Neural crest cell (in vitro differentiated cells): ENCODE results near the gene LMTK3. TPM values are rescaled to one million over a fixed set of nuclear protein-coding genes. Genes with fewer than 3 reads are reported as not detected.

Source experiments
- DNase-seq: peaks from one replicate; pipeline ENCODE4 v3.0.0; 2021; ENCODE audit warnings: low read depth, mixed read lengths, low spot score
- H3K27ac Mint-ChIP-seq: one replicate; pipeline ENCODE4 v1.8.0; 2021; ENCODE audit warnings: mild to moderate bottlenecking, mixed read lengths; ENCODE audit not compliant: unreplicated experiment
- H3K27me3 Mint-ChIP-seq: 2 replicates; pipeline ENCODE4 v1.8.0; 2021; ENCODE audit warnings: low read depth, mild to moderate bottlenecking, mixed read lengths
- H3K36me3 Mint-ChIP-seq: 2 replicates; pipeline ENCODE4 v1.8.0; 2021; ENCODE audit warnings: low read depth, mild to moderate bottlenecking, mixed read lengths
- H3K4me1 Mint-ChIP-seq: 2 replicates; pipeline ENCODE4 v1.8.0; 2021; ENCODE audit warnings: mixed read lengths
- H3K4me3 Mint-ChIP-seq: one replicate; pipeline ENCODE4 v1.8.0; 2021; ENCODE audit warnings: mild to moderate bottlenecking, mixed read lengths
- H3K9me3 Mint-ChIP-seq: 2 replicates; pipeline ENCODE4 v1.8.0; 2021; ENCODE audit warnings: mixed read lengths
- CTCF ChIP-seq: fragments of 200-600 bp; sonication (generic); conservative IDR thresholded peaks from 2 replicates; pipeline ENCODE4 v1.5.0; 2021; ENCODE audit warnings: antibody characterized with exemption, mild to moderate bottlenecking
- total RNA-seq: library from RNA; stranded (reverse); gene quantifications from 2 replicates; pipeline ENCODE4 v1.2.1, GENCODE V29; 2021

LMTK3 gene
- total RNA-seq, 1 donor from 2014 or later = 3.1 TPM

DNA sequence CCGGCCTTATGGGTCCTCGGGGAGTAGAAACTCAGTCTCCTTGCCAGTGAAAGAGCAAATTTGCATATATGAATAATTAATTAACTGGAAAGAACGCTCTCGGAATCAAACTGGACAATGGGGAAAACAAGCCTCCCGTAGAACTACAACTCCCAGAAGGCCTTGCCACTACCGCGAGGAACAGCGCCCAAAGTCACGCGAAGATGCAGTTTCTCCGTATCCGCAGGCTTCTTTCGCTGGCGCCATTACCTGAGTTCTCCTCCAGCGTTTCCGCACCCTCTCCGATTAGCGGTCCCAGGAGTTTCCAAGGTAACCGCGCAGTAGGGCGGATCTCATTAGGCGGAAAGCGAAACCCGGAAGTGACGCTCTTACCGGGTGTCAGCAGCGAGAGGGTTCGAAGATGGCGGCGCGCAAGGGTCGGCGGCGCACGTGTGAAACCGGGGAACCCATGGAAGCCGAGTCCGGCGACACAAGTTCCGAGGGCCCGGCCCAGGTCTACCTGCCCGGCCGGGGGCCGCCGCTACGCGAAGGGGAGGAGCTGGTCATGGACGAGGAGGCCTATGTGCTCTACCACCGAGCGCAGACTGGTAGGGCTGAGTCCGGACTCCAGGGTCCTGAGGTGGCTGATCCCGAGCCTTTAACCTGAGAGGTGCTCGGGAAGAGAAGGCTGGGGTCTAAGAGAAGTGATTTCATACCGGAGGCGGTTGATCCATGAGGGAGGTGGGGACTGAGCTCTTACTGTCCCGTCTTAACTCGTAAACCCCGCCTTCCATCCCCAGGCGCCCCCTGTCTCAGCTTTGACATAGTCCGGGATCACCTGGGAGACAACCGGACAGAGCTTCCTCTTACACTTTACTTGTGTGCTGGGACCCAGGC, 65.8 kb downstream of the LMTK3 start, which contains the start of gene GRWD1:
Gene GRWD1 (plus strand): TSS at position 378 of the 876 bp plus-strand sequence. CDS start 23 bp downstream, at position 401.
- Mint-ChIP-seq H3K4me1 (peaks cover 33% of the 10 kb centered on the region), H3K27ac (peak within 1 kb of the TSS; percentile 96), H3K27me3 (no peaks in the 10 kb centered on the region), H3K9me3 (no peaks in the 10 kb centered on the region), H3K4me3 (peak within 1 kb of the TSS; percentile 97), H3K36me3 (peaks cover 4% of the 10 kb centered on the region)
- TF ChIP-seq CTCF = peak; percentile 23
- DNase-seq = peak; percentile 79

DNA sequence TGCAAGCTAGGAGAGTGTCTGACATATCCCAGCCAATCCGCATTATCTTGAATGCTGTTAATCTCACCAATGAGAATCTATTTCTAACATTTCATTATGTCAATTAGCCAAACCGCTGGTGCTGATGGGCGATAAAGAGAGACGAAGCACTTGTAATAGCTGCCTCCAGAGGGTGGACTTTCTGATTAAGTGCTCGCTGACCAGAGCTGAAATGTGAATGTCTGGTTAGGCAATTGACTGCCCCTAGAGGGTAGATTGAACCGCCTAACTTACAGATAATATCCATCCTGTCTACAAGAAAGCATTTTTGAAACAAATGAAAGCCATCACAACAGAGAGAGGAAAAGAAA, 66.4 kb downstream of the LMTK3 start:
- Mint-ChIP-seq H3K9me3 (no peaks in the 10 kb centered on the region), H3K36me3 (peaks cover 4% of the 10 kb centered on the region), H3K27me3 (no peaks in the 10 kb centered on the region), H3K4me1 (peaks cover 33% of the 10 kb centered on the region), H3K27ac (peak overlapping the region; percentile 96), H3K4me3 (peak overlapping the region; percentile 97)
- DNase-seq = no peak
- TF ChIP-seq CTCF = peak; percentile 70

GRCh38 chr19:48444936-48445200, 66.8 kb downstream of the LMTK3 start:
- no peak for DNase-seq
- Mint-ChIP-seq H3K4me1 (peaks cover 33% of the 10 kb centered on the region), H3K4me3 (peak overlapping the region; percentile 97), H3K27me3 (no peaks in the 10 kb centered on the region), H3K27ac (peak overlapping the region; percentile 96), H3K9me3 (no peaks in the 10 kb centered on the region), H3K36me3 (peaks cover 4% of the 10 kb centered on the region)
- TF ChIP-seq CTCF = no peak

DNA sequence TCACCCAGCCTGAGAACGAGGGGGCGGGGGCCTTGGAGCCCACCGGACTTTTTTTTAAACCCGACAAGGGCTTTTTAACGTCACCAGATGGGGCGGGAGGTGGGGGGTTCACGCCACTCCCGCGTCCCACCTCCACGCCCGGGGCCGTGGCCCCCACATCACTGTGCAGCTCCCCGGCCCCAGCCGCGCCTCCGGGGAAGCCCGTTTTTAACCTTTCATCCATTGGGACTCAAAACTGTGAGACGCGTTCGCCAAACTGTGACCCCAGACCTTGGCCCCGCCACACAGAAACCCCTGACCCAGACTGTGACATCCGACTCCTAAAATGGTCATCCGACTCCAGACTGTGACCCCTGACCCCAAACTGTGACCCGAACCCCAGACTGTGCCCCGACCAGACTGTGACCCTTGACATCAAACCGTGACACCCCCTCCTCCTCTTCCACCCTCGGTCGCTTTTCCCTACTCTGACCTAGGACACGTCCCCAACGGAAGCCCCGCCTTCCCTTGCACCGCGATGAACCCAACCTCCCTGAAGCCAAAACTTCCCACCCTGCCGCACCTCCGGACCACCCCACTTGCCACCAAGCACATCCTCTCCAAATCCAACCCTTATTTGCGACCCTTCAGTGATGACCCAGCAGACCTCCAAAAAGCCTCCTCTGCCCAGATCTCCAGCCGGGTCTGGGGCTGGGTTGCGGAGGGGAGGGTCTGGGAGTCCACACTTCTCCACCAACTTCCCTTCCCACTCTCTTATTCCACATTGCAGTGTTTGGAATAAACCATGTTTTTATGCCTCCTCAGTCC, 67.3 kb downstream of the LMTK3 start:
- peaks cover 33% of the 10 kb centered on the region for H3K4me1 Mint-ChIP-seq

GRCh38 chr19:48443731-48444128, 67.9 kb downstream of the LMTK3 start:
- Mint-ChIP-seq H3K9me3 (no peaks in the 10 kb centered on the region), H3K36me3 (peaks cover 4% of the 10 kb centered on the region), H3K4me3 (no peak overlapping the region), H3K4me1 (peaks cover 33% of the 10 kb centered on the region), H3K27me3 (no peaks in the 10 kb centered on the region), H3K27ac (no peak overlapping the region)
- no peak for DNase-seq
- TF ChIP-seq CTCF = no peak

More for the DNA sequence above, 67.3 kb downstream of the LMTK3 start:
- H3K27ac Mint-ChIP-seq = peak overlapping the region; percentile 96
- no peak for DNase-seq
- H3K27me3 Mint-ChIP-seq = no peaks in the 10 kb centered on the region
- no peak for TF ChIP-seq CTCF
- H3K36me3 Mint-ChIP-seq = peaks cover 4% of the 10 kb centered on the region
- H3K4me3 Mint-ChIP-seq = peak overlapping the region; percentile 97
- no peaks in the 10 kb centered on the region for H3K9me3 Mint-ChIP-seq
